PFSK-1 (cell line): ENCODE measurements around the gene LTB4R2.

Experiments used
- FOXP2 ChIP-seq: optimal IDR thresholded peaks from 2 replicates; pipeline ENCODE3; 2011; ENCODE audit warnings: borderline replicate concordance, control low read depth, inconsistent platforms; ENCODE audit not compliant: insufficient read depth; ENCODE audit errors: extremely low read length, extremely low read depth
- POLR2AphosphoS5 ChIP-seq: IDR thresholded peaks from 2 replicates; pipeline ENCODE4 v1.6.1; 2012; ENCODE audit warnings: low read depth, mild to moderate bottlenecking, control low read depth, low read length, moderate library complexity
- REST ChIP-seq, 2 experiments: IDR thresholded peaks; 2 replicates each; pipeline versions ENCODE4 v1.6.1 to v1.8.0; 2011 to 2012; ENCODE audit warnings: low read depth in 2 of 2, low read length in 2 of 2, control low read depth in 1 of 2, inconsistent platforms in 1 of 2, mild to moderate bottlenecking in 1 of 2, moderate library complexity in 1 of 2; ENCODE audit not compliant: insufficient read depth in 1 of 2
- SIN3A ChIP-seq: IDR thresholded peaks from 2 replicates; pipeline ENCODE4 v1.6.1; 2012; ENCODE audit warnings: mild to moderate bottlenecking, low read length, moderate library complexity, borderline replicate concordance; ENCODE audit not compliant: insufficient read depth
- TAF1 ChIP-seq: IDR thresholded peaks from 2 replicates; pipeline ENCODE4 v1.6.1; 2012; ENCODE audit warnings: low read length, control low read depth, borderline replicate concordance; ENCODE audit not compliant: insufficient read depth

The LTB4R2 gene

GRCh38 chr14:24360281-24360680 is 50.3 kb downstream of the LTB4R2 start:
- TF ChIP-seq SIN3A (no peak), REST (IDR thresholded peaks at IDR 0.05; ENCODE audit: insufficient read depth in 1 of 2, low read depth in 2 of 2, low read length in 2 of 2) (no peak), TAF1 (no peak), FOXP2 (no peak), POLR2AphosphoS5 (no peak)

DNA sequence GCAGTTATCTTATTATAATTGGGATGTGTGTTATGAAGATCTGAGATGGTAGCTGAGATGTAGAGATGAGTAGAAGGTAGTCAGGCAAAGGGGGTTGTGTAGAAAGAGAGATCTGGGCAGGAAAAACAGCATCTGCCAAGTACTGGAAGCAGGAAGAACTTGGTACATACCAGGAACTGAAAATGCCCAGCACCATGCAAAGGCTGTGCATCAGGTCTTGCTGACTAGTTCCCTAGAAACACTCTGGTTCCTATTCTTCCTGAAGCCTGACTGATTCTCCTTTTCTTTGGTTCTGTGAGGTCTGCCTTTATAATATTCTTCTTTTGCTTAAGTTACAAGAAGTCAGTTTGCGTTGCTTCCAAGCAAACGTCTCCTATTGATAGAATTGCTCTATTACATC is 51.4 kb downstream of the LTB4R2 start:
- TF ChIP-seq POLR2AphosphoS5 (no peak), TAF1 (no peak), FOXP2 (no peak), REST (IDR thresholded peaks at IDR 0.05; ENCODE audit: insufficient read depth in 1 of 2, low read depth in 2 of 2, low read length in 2 of 2) (no peak), SIN3A (no peak)
